ENCODE measurements around the gene DPCD.

DNA sequence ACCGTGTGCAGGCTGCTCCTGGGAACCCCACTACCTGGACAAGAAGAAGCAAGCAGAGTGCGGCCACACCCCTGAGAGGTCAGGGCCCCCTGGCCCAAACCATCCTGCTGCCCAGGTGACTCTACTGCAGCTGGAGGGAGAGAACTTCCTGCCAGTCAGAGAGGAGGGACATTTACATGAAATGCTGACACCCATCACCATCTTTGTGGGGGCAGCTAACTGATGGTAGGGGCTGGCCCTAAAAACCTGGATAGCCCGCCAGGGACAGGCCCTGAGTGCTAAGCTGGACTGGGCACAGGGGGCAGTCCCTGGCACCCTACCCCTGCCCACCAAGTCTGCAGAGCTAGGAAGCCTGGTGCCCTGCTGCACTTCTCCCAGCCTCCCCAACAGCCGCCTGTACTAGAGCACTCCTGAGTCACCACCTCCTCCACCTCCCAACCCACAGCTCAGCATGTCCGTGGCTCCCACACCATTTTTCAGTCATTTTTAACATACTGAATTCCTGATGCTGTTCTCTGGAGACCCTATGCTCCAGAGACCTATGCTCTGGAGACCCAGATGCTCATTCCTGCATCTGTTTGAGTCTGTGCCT is 27.5 kb downstream of the DPCD start:
- TF ChIP-seq, protein P1, sequence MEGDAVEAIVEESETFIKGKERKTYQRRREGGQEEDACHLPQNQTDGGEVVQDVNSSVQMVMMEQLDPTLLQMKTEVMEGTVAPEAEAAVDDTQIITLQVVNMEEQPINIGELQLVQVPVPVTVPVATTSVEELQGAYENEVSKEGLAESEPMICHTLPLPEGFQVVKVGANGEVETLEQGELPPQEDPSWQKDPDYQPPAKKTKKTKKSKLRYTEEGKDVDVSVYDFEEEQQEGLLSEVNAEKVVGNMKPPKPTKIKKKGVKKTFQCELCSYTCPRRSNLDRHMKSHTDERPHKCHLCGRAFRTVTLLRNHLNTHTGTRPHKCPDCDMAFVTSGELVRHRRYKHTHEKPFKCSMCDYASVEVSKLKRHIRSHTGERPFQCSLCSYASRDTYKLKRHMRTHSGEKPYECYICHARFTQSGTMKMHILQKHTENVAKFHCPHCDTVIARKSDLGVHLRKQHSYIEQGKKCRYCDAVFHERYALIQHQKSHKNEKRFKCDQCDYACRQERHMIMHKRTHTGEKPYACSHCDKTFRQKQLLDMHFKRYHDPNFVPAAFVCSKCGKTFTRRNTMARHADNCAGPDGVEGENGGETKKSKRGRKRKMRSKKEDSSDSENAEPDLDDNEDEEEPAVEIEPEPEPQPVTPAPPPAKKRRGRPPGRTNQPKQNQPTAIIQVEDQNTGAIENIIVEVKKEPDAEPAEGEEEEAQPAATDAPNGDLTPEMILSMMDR (conservative IDR thresholded peaks at IDR 0.05; ENCODE audit: low read length) = no peak
- TF ChIP-seq EZH2phosphoT487 (IDR thresholded peaks at IDR 0.05; ENCODE audit: borderline replicate concordance, low read depth, low read length) = no peak

All from OCI-LY7 (cell line).